HG03060 (cell line): ENCODE results near the gene CALN1.

Experiments used
- ATAC-seq: cut with Tn5 transposase; IDR thresholded peaks from one replicate; pipeline ENCODE4 v1.9.1; 2021; ENCODE audit warnings: low read depth, moderate number of reproducible peaks; ENCODE audit not compliant: unreplicated experiment

Gene CALN1

DNA sequence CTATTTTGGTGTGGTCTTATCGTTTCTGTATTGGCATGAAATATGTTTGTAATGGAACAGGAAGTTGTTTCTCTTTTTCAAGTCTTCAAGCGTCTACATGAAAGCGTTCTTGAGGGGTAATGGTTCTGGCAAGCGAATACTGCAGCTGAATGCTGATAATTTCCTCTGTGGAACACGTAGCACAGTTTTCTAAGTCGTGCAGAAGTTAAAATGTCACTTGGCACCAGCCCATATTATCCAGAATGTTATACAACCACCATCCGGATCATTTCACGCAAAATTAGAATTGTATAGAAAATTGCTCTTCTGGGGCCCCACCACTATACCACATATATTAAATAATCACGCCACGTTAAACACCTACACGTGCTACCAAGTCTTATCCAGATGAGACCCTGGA is 354.3 kb downstream of the CALN1 start:
- no peak for ATAC-seq

- ATAC-seq: no peak
Measured at GRCh38 chr7:72057231-72057630, 354.9 kb downstream of the CALN1 start.

DNA sequence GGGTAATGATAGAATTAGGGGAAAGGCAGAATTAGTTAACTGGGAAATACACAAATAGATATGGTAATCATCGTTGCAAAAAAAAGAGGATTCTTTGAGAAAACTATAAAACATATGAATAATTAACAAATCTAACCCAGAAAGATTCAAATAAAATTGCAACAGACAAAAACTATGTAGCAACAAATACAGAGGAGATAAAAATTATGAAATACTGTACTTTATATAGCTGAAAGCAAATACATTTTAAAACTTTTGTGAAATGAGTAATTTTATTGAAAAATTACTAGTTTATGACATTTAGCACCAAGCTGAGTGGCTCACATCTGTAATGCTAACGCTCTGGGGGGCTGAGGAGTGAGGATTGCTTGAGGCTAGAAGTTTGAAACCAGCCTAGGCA is 356.7 kb downstream of the CALN1 start:
- ATAC-seq: no peak

- no peak for ATAC-seq
Measured at GRCh38 chr7:72053292-72053691, 358.8 kb downstream of the CALN1 start.

DNA sequence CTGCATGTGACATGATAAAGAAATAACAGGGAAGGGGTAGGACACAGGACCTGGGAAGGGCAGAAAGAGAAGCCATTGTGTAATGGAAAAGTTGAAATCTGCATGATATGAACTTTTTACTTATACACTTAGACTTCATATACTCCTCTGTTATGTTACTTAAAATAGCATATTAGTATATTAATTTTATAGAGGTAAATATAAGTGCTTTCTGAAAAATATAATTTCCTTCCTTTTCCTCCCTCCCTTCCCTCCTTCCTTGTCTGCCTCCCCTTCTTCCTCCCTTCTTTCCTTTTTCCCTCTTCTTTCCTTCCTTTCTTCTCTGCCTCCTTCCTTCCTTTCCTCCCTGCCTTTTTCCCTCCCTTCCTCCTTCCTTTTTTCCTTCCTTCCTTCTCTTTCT is 363.7 kb downstream of the CALN1 start:
- no peak for ATAC-seq

DNA sequence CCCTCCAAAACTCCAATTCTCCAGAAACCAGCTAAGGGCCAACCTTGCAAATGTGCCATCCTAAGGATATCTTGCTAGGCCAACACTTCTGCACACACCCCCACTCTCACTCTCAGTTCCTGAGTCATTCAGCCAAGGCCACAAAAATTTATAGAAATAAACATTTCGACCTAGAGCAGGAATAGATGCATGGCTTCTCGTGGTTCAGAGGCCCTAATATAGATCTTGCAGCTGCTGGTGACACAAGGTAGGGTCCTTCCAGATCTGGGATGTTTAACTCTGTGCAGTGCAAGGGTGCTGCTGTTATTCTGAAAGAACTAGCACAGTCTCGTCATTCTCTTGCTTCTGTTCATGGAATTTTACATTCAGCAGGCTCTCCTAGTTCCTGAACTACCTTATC is 369.3 kb downstream of the CALN1 start:
- ATAC-seq: no peak

GRCh38 chr7:72040641-72041040 is 371.5 kb downstream of the CALN1 start:
- no peak for ATAC-seq

DNA sequence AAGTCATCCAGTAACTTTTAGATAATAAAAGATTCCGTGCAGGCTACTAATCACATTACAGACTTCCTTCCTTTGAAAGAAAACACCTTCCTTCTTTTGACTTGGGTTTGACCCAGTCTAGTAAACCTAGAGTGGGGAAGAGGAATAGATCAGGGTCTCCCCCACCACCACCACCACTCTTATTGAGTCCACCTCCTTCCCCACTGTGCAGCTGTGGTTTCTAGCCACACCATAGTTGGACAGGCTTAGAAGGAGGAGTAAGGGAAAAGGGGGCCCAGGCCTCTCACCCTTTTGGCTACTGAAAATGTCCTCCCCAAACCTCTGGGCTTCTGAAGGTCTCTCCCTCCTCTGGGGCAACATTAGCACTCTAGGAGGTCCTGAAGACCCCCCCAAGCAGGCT is 372.7 kb downstream of the CALN1 start:
- no peak for ATAC-seq

GRCh38 chr7:72038022-72038732 is 374.0 kb downstream of the CALN1 start:
- ATAC-seq: no peak

GRCh38 chr7:72037516-72037915 is 374.6 kb downstream of the CALN1 start:
- no peak for ATAC-seq

DNA sequence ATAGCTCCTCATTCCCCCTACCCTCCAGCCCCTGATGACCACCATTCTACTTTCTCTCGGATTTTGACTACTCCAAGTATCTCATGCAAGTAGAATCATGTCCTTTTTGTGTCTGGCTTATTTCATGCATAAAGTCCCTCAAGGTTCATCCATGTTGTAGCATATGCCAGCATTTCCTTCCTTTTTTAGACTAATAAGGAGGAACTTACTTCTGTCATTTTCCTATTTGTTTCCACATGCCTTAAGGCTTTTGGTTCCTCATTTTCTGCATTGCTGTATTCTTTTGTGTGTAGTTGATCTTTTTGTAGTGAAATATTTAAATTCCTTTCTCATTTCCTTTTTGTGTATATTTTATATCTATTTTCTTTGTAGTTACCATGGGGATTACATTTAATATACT is 376.9 kb downstream of the CALN1 start:
- ATAC-seq: no peak

DNA sequence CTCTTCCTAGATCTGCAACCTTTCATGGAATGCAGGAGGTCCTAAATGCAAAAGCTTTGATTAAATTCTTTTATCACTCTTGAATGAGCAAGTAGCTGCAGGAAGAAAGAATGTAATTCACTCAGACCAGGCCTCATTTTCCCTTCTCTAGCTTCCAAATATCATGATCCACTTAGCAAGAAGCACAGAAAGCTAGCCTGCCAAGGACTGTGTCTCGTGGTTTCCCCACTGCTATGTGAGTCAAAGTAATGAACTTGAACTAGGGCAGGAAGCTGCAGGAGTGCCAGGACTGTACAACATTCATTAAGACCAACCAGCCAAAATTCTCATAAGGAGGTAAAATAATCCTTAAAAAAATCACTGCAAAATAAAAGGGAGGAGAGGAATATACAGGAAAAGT is 379.2 kb downstream of the CALN1 start:
- no peak for ATAC-seq

- no peak for ATAC-seq
Measured at GRCh38 chr7:72030994-72031667, 381.0 kb downstream of the CALN1 start.

GRCh38 chr7:72028267-72028666 is 383.9 kb downstream of the CALN1 start:
- no peak for ATAC-seq

DNA sequence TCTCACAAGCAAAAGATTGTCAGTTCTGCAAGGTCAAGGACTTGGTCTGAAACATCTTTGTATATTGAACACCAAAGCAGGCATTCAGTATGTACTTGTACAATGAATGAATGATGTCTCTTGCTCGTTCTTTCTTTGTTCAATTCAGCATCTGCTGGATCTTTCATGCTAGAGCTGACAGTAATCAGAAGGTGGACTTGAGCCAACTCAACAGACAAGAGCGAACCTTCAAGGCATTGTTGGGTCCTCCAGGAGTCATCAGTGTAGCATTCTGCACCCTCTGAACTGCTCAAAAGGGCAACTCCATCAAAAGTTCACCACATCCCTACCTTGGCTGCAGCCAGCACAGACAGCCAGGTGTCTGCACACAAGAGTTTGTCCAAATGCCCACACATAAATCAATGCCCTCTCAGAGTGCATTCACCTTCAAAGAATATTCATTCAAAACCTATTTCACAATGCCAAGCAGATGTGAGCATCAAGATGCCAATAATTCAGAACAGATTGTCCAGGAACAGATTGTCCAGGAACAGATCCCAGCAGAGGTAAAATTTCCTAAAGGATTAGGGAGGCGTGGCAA is 386.7 kb downstream of the CALN1 start:
- no peak for ATAC-seq

DNA sequence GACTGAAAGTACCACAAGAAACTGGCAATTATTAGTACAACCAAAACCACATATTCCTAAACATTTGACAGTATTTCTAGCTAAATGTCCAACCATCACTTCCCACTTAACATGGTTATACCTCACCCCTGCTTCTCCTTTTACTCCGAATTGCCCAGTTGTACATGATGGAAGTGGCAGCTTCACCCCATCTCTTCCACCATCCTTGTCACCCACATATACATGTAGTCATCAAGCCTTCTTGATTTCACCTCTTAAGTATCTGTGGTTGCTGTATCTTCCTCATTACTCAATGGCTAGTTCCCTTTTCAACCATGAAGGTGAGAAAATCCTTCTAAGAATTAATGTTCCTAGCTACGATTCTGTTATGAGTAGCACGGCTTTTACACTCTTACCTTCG is 388.2 kb downstream of the CALN1 start:
- ATAC-seq: no peak

GRCh38 chr7:72021716-72022115 is 390.4 kb downstream of the CALN1 start:
- ATAC-seq: no peak

DNA sequence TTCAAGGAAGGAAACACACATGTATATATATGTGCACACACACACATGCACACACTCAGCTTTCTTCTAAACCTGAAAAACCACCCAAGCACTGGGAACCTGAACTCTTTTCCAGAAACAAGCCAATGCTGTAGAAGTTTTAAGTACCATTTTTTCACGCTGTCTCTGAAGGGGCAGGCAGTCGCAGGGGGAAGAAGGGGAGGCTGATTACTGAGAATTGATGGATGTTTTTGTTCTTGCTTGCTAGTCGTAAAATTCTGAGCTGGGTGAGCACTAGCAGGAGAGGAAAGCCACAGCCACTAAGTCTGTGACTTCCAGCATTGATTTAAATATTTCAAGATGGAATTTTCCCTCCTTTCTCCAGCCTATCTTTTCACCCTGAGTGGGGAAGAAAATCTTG is 391.8 kb downstream of the CALN1 start:
- no peak for ATAC-seq

DNA sequence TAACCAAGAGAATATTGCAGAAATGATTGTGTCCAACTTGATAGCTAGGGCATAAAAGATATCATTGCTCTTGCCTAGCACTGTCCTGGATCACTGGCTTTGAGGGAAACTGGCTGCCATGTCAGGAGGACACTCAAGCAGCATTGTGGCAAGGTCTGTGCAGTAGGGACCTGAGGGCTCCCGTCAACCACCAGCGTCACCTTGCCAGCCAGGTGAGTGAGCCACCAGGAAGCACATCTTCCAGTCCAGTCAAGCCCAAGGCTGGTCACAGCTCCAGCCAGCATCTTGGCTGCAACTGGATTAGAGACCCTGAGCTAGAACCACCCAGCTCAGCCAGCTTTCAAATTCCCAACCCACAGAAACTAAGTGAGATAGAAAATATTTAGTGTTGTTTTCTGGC is 392.7 kb downstream of the CALN1 start:
- no peak for ATAC-seq

DNA sequence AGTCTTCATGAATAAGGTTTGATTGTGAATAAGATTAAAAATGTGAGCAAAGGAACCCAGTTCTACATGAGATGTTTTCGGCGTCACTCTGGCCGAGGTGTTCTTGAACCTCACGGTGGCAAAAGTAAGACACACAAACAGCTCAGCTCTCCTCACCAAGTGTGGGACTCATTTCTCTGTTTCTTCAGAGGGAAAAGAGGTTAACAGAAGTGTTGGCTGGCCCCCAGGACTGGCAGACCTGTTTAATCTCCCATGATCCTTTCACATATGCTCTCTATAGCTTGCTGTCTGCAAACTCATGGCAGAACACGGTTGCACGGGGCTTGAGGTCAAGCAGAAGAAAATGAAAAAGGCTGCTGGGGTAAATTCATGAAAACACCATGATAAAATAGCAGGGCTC is 394.4 kb downstream of the CALN1 start:
- no peak for ATAC-seq

- no peak for ATAC-seq
Measured at GRCh38 chr7:72016574-72016973, 395.6 kb downstream of the CALN1 start.

- ATAC-seq: no peak
Measured at GRCh38 chr7:72015136-72015535, 397.0 kb downstream of the CALN1 start.
